KMS-11 (cell line): Measurements from ENCODE around the gene TTF1.

ENCODE experiments used
- H2AFZ ChIP-seq: fragments of 200-600 bp; sonication (generic); 2 replicates; pipeline ENCODE4 v1.6.1; 2016; ENCODE audit warnings: antibody characterized with exemption, mixed run types, low read depth
- H3K27ac ChIP-seq: fragments of 200-600 bp; sonication (generic); 2 replicates; pipeline ENCODE4 v1.6.1; 2016; ENCODE audit warnings: mild to moderate bottlenecking, mixed run types
- H3K27me3 ChIP-seq: fragments of 200-600 bp; sonication (generic); 2 replicates; pipeline ENCODE4 v1.6.1; 2017; ENCODE audit warnings: mild to moderate bottlenecking, low read depth, mixed run types, moderate library complexity; ENCODE audit not compliant: insufficient read depth
- H3K36me3 ChIP-seq: fragments of 200-600 bp; sonication (generic); 2 replicates; pipeline ENCODE4 v1.6.1; 2017; ENCODE audit warnings: mild to moderate bottlenecking, mixed run types; ENCODE audit not compliant: insufficient read depth
- H3K4me1 ChIP-seq: fragments of 200-600 bp; sonication (generic); 2 replicates; pipeline ENCODE4 v1.6.1; 2016; ENCODE audit warnings: mild to moderate bottlenecking, low read depth, mixed run types; ENCODE audit not compliant: poor library complexity, severe bottlenecking
- H3K4me2 ChIP-seq: fragments of 200-600 bp; sonication (generic); 2 replicates; pipeline ENCODE4 v1.7.0; 2016; ENCODE audit warnings: mild to moderate bottlenecking, mixed run types
- H3K4me3 ChIP-seq: fragments of 200-600 bp; sonication (generic); IDR thresholded peaks from 2 replicates; pipeline ENCODE4 v1.6.1; 2017; ENCODE audit warnings: low read depth, low read length, mixed read lengths; ENCODE audit not compliant: insufficient read depth
- H3K79me2 ChIP-seq: fragments of 200-600 bp; sonication (generic); 2 replicates; pipeline ENCODE4 v1.6.1; 2016; ENCODE audit warnings: low read depth, mixed run types; ENCODE audit not compliant: insufficient read depth
- H3K9ac ChIP-seq: fragments of 200-600 bp; sonication (generic); 2 replicates; pipeline ENCODE4 v1.6.1; 2016; ENCODE audit warnings: mild to moderate bottlenecking, mixed run types
- H4K20me1 ChIP-seq: fragments of 200-600 bp; sonication (generic); 2 replicates; pipeline ENCODE4 v1.6.1; 2016; ENCODE audit warnings: mild to moderate bottlenecking, mixed run types; ENCODE audit not compliant: insufficient read depth
- CTCF ChIP-seq: fragments of 200-600 bp; sonication (generic); conservative IDR thresholded peaks from 2 replicates; pipeline ENCODE4 v1.6.1; 2017; ENCODE audit warnings: low read depth, mild to moderate bottlenecking, antibody characterized with exemption, low read length, moderate library complexity, mixed read lengths

The TTF1 gene

GRCh38 chr9:132440735-132441134, 34.1 kb upstream of the TTF1 start:
- no peaks in the 10 kb centered on the region for H4K20me1 ChIP-seq
- H3K9ac ChIP-seq: no peak overlapping the region
- no peak overlapping the region for H2AFZ ChIP-seq
- no peaks in the 10 kb centered on the region for H3K36me3 ChIP-seq
- no peaks in the 10 kb centered on the region for H3K4me1 ChIP-seq
- no peak overlapping the region for H3K4me3 ChIP-seq
- no peak overlapping the region for H3K4me2 ChIP-seq
- H3K27ac ChIP-seq: no peak overlapping the region
- TF ChIP-seq CTCF: no peak
- H3K79me2 ChIP-seq: no peaks in the 10 kb centered on the region
- peaks cover 26% of the 10 kb centered on the region; the same call in 1 of the 2 replicates for H3K27me3 ChIP-seq

DNA sequence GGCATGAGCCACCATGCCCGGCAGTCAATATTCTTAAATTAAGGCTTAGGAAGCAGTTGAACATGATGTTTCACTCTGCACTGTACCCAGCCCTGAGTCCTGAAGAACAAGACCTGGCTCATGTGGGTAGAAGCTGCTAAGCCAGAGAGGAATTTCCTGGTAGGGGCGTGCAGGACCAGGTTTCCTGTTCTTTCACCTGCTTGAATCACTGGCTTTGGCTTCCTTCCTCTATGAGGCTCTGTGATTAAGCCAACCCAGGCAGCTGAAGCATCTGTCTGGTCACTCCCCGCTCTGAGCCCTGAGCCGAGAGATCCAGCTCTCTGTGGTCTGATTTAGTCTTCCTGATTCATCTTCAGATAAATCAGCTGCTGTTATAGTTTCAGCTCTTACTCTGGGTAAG, 32.5 kb upstream of the TTF1 start:
- no peak overlapping the region for H3K27ac ChIP-seq
- no peaks in the 10 kb centered on the region for H3K36me3 ChIP-seq
- H3K79me2 ChIP-seq: no peaks in the 10 kb centered on the region
- H2AFZ ChIP-seq: no peak overlapping the region
- no peaks in the 10 kb centered on the region for H3K4me1 ChIP-seq
- no peak for TF ChIP-seq CTCF
- H4K20me1 ChIP-seq: no peaks in the 10 kb centered on the region
- peaks cover 26% of the 10 kb centered on the region; the same call in 1 of the 2 replicates for H3K27me3 ChIP-seq
- no peak overlapping the region for H3K4me3 ChIP-seq
- H3K4me2 ChIP-seq: no peak overlapping the region
- no peak overlapping the region for H3K9ac ChIP-seq

DNA sequence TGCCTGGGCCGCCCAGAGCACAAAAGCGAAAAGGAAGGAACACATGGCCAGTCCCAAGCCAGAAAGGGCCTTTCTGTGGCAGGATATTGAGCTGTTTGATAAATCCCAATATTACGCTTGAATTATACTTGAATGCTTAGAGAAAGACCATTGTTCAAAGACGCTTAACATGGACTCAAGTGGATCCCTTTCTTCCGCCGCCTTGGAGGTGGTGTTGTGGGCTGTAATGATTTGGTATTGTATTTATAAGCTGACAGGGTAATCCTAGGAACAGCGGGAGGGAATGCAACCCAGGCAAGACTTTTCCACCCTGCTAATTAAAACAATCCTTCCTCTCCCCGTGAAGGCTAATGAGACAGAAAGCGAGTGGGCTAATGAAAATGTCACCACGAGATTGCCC, 28.2 kb upstream of the TTF1 start:
- Histone ChIP-seq H4K20me1 (no peaks in the 10 kb centered on the region), H3K36me3 (no peaks in the 10 kb centered on the region), H3K27ac (no peak overlapping the region), H3K79me2 (no peaks in the 10 kb centered on the region), H3K4me1 (no peaks in the 10 kb centered on the region), H3K9ac (no peak overlapping the region), H3K27me3 (peaks cover 10% of the 10 kb centered on the region; the same call in 1 of the 2 replicates), H3K4me3 (no peak overlapping the region), H3K4me2 (no peak overlapping the region), H2AFZ (no peak overlapping the region)
- TF ChIP-seq CTCF: no peak

GRCh38 chr9:132430998-132431397, 24.4 kb upstream of the TTF1 start:
- H3K4me3 ChIP-seq: no peak overlapping the region
- H3K27ac ChIP-seq: no peak overlapping the region
- no peak for TF ChIP-seq CTCF
- H3K36me3 ChIP-seq: no peaks in the 10 kb centered on the region
- H3K79me2 ChIP-seq: no peaks in the 10 kb centered on the region
- H4K20me1 ChIP-seq: no peaks in the 10 kb centered on the region
- H3K4me2 ChIP-seq: no peak overlapping the region
- no peak overlapping the region for H3K9ac ChIP-seq
- H3K27me3 ChIP-seq: peaks cover 23% of the 10 kb centered on the region; the same call in 1 of the 2 replicates
- H2AFZ ChIP-seq: no peak overlapping the region
- H3K4me1 ChIP-seq: no peaks in the 10 kb centered on the region
